CD4-positive, alpha-beta memory T cell (primary cell): ENCODE data around the gene ZMIZ1. TPM values are rescaled to one million over a fixed set of nuclear protein-coding genes. Genes with fewer than 3 reads are reported as not detected.
A peak's percentile ranks its signal among the peaks of the same experiment; 100 is the strongest.
"Not testable (repeated sequence)": the region's sequence is repeated elsewhere in the genome, so short reads cannot be mapped to it uniquely, and the experiment has no call there.

Source experiments
- CTCF ChIA-PET: fragments of 350-600 bp; sonication (Branson Sonifier 250); formaldehyde crosslinking; loops from one replicate; lab custom pipeline; 2021; ENCODE audit warnings: inconsistent platforms; ENCODE audit not compliant: partially characterized antibody; lab: Charles Lee
- POLR2A ChIA-PET: fragments of 350-600 bp; sonication (Branson Sonifier 250); formaldehyde crosslinking; loops from one replicate; lab custom pipeline; 2021; ENCODE audit not compliant: partially characterized antibody; lab: Charles Lee
- DNase-seq, 5 donors: peaks; one replicate each; pipeline versions ENCODE4 v3.0.0 to v3.0.0-alpha.2; 2020 to 2022; ENCODE audit warnings: mixed read lengths in 1 of 5
- H3K27ac ChIP-seq: one replicate; pipeline ENCODE4 v1.7.0; 2013; ENCODE audit warnings: low read depth, low read length
- H3K27me3 ChIP-seq: 2 replicates; pipeline ENCODE4 v1.7.0; 2013; ENCODE audit warnings: mild to moderate bottlenecking, low read length, moderate library complexity; ENCODE audit not compliant: insufficient read depth
- H3K36me3 ChIP-seq: 2 replicates; pipeline ENCODE4 v1.7.0; 2013; ENCODE audit warnings: mild to moderate bottlenecking, low read length, moderate library complexity; ENCODE audit not compliant: insufficient read depth
- H3K4me1 ChIP-seq: 2 replicates; pipeline ENCODE4 v1.7.0; 2013; ENCODE audit warnings: mild to moderate bottlenecking, low read length, moderate library complexity; ENCODE audit not compliant: insufficient read depth
- H3K4me3 ChIP-seq, 2 donors: one replicate each; pipeline ENCODE4 v1.7.0; 2013; ENCODE audit warnings: low read length in 2 of 2, mild to moderate bottlenecking in 1 of 2
- H3K9me3 ChIP-seq, 2 donors: one replicate each; pipeline ENCODE4 v1.7.0; 2013; ENCODE audit warnings: low read length in 2 of 2, control low read depth in 1 of 2; ENCODE audit not compliant: control insufficient read depth in 1 of 2
- H3K27ac Mint-ChIP-seq, 7 donors: one replicate each; pipeline ENCODE4 v1.8.0; 2020 to 2021; ENCODE audit warnings: mixed read lengths in 7 of 7, mild to moderate bottlenecking in 6 of 7, inconsistent platforms in 3 of 7, moderate library complexity in 3 of 7
- H3K27me3 Mint-ChIP-seq, 2 donors: one replicate each; pipeline ENCODE4 v1.8.0; 2020 to 2021; ENCODE audit warnings: mixed read lengths in 2 of 2
- H3K36me3 Mint-ChIP-seq, 2 donors: one replicate each; pipeline ENCODE4 v1.8.0; 2020 to 2021; ENCODE audit warnings: mixed read lengths in 2 of 2, inconsistent platforms in 1 of 2, mild to moderate bottlenecking in 1 of 2
- H3K4me1 Mint-ChIP-seq, 4 donors: one replicate each; pipeline ENCODE4 v1.8.0; 2020 to 2021; ENCODE audit warnings: mixed read lengths in 4 of 4, mild to moderate bottlenecking in 1 of 4
- H3K4me3 Mint-ChIP-seq, 8 donors: one replicate each; pipeline ENCODE4 v1.8.0; 2020 to 2021; ENCODE audit warnings: mixed read lengths in 8 of 8, mild to moderate bottlenecking in 7 of 8, moderate library complexity in 6 of 8, inconsistent platforms in 3 of 8
- H3K9me3 Mint-ChIP-seq, 8 donors: one replicate each; pipeline ENCODE4 v1.8.0; 2020 to 2021; ENCODE audit warnings: mixed read lengths in 8 of 8, mild to moderate bottlenecking in 5 of 8, inconsistent platforms in 3 of 8, moderate library complexity in 1 of 8
- intact Hi-C: fragments of 100-400 bp; cut with micrococcal nuclease; formaldehyde crosslinking; loops from one replicate; pipeline ENCODE4 v1.15.1; 2023
- polyA plus RNA-seq, 2 donors: library from polyadenylated mRNA; unstranded; fragments of 300-500 nt; fragmentation: Illumina TruSeq; gene quantifications; one replicate each; pipeline ENCODE4 v1.2.3, GENCODE V29; 2021
- total RNA-seq, 2 experiments: library from RNA; stranded (reverse); gene quantifications; one replicate each; pipeline ENCODE4 v1.2.3, GENCODE V29; 2021

The ZMIZ1 gene
- total and polyA plus RNA-seq, 4 experiments from 2014 or later: 0.58 to 25.4 (median 14.0) TPM

GRCh38 chr10:79332610-79333315, 264.0 kb downstream of the ZMIZ1 start:
- not testable (repeated sequence) for H3K36me3 ChIP-seq, H3K27me3 Mint-ChIP-seq, H3K4me3 Mint-ChIP-seq, H3K36me3 Mint-ChIP-seq, H3K27ac ChIP-seq, H3K27me3 ChIP-seq, DNase-seq, H3K4me3 ChIP-seq, H3K9me3 ChIP-seq, H3K9me3 Mint-ChIP-seq
- ChIA-PET CTCF (interaction anchor here (1.0 to 3.4 kb wide), 3 partner anchors 10 to 14 kb away, joined by 3 to 17 read pairs (median 3); partner anchors contain the start of gene PPIF), POLR2A (interaction anchor here (1.8 to 3.5 kb wide), 3 partner anchors 10 to 47 kb away, joined by 6 to 27 read pairs (median 8); no protein-coding TSS in a partner anchor)
- peak overlapping the region in 3 of 7 donors; percentile 32 to 56 (median 48) for H3K27ac Mint-ChIP-seq
- H3K4me1 Mint-ChIP-seq: peaks cover 18 to 31% (median 22%) of the 10 kb centered on the region in 4 donors
- intact Hi-C loops: loop anchor here (1.0 kb wide), 1 partner anchor 46 kb away; no protein-coding TSS in a partner anchor
- peaks cover 15% of the 10 kb centered on the region for H3K4me1 ChIP-seq

DNA sequence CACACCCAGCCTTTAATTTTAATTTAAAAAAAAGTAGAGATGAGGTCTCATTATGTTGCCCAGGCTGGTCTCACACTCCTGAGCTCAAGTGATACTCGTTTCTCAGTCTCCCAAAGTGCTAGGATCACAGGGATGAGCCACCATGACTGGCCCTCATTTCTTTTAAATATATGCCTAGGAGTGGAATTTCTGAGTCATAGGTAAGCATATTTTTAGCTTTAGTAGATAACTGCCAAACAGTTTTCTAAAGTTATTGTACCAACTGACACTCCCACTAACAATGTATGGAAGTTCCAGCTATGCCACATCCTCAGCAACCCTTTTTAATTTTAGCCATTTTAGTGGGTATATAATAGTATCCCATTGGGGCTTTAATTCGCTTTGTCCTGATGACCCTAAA, 264.7 kb downstream of the ZMIZ1 start:
- peak overlapping the region in 4 of 7 donors; percentile 10 to 76 (median 68) for H3K27ac Mint-ChIP-seq
- no peaks in the 10 kb centered on the region for H3K36me3 Mint-ChIP-seq
- intact Hi-C loops: no loop called here

DNA sequence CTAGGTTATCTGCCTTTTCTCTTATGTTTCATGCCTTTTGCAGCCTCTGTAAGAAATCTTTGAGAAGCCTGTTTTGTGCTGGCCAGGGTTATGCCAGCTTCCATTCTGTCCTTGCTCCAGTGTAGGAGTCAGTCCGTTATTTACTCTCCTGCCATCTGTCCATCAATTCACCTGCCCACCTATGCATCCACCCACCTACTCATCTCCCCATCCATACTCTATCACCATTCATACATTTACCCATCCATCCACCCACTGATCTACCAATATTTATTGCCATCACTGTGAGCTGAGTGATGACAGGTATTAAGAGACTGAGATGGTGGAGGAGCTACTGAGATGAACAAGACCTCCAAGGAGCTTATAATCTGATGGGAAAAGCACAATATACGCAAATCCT, 265.8 kb downstream of the ZMIZ1 start:
- Mint-ChIP-seq H3K4me1 (peaks cover 16 to 27% (median 22%) of the 10 kb centered on the region in 4 donors), H3K9me3 (peaks cover 0 to 4% (median 0%) of the 10 kb centered on the region in 8 donors), H3K27ac (peak overlapping the region in 5 of 7 donors; percentile 1 to 83 (median 36)), H3K4me3 (no peak overlapping the region), H3K36me3 (no peaks in the 10 kb centered on the region), H3K27me3 (no peaks in the 10 kb centered on the region)
- Histone ChIP-seq H3K4me1 (peaks cover 15% of the 10 kb centered on the region), H3K9me3 (no peaks in the 10 kb centered on the region), H3K4me3 (no peak overlapping the region), H3K27ac (no peak overlapping the region), H3K36me3 (no peaks in the 10 kb centered on the region), H3K27me3 (no peaks in the 10 kb centered on the region)
- no peak for DNase-seq
- intact Hi-C loops: no loop called here
- ChIA-PET CTCF (interaction anchor here (0.9 to 2.4 kb wide), 3 partner anchors 10 to 13 kb away, joined by 3 to 14 read pairs (median 8); partner anchors contain the start of gene PPIF), POLR2A (interaction anchor here (0.9 to 2.2 kb wide), 6 partner anchors 10 to 92 kb away, joined by 3 to 9 read pairs (median 5); no protein-coding TSS in a partner anchor)

More for the DNA sequence above, 264.7 kb downstream of the ZMIZ1 start:
- ChIA-PET POLR2A (interaction anchor here (1.8 to 3.5 kb wide), 5 partner anchors 11 to 91 kb away, joined by 4 to 27 read pairs (median 8); no protein-coding TSS in a partner anchor), CTCF (interaction anchor here (1.0 to 2.4 kb wide), 3 partner anchors 9 to 15 kb away, joined by 3 to 14 read pairs (median 3); partner anchors contain the start of gene PPIF)
- Mint-ChIP-seq H3K9me3 (peaks cover 0 to 4% (median 0%) of the 10 kb centered on the region in 8 donors), H3K4me1 (peaks cover 18 to 31% (median 22%) of the 10 kb centered on the region in 4 donors), H3K27me3 (no peaks in the 10 kb centered on the region), H3K4me3 (no peak overlapping the region)
- Histone ChIP-seq H3K27ac (no peak overlapping the region), H3K27me3 (no peaks in the 10 kb centered on the region), H3K4me3 (no peak overlapping the region), H3K9me3 (no peaks in the 10 kb centered on the region), H3K36me3 (no peaks in the 10 kb centered on the region), H3K4me1 (peaks cover 15% of the 10 kb centered on the region)
- DNase-seq: no peak

GRCh38 chr10:79335094-79335469, 266.3 kb downstream of the ZMIZ1 start:
- POLR2A ChIA-PET: interaction anchor here (1.1 to 2.2 kb wide), 3 partner anchors 10 to 93 kb away, joined by 3 to 9 read pairs (median 4); no protein-coding TSS in a partner anchor
- no peak for DNase-seq
- Histone ChIP-seq H3K27me3 (no peaks in the 10 kb centered on the region), H3K9me3 (no peaks in the 10 kb centered on the region), H3K27ac (no peak overlapping the region), H3K4me3 (no peak overlapping the region), H3K4me1 (peaks cover 15% of the 10 kb centered on the region), H3K36me3 (no peaks in the 10 kb centered on the region)
- Mint-ChIP-seq H3K4me3 (no peak overlapping the region), H3K36me3 (no peaks in the 10 kb centered on the region), H3K27me3 (no peaks in the 10 kb centered on the region), H3K4me1 (peaks cover 14 to 25% (median 22%) of the 10 kb centered on the region in 4 donors), H3K27ac (peak overlapping the region in 5 of 7 donors; percentile 49 to 74 (median 53)), H3K9me3 (peaks cover 0 to 4% (median 0%) of the 10 kb centered on the region in 8 donors)
- CTCF ChIA-PET: interaction anchor here (0.9 to 2.4 kb wide), 3 partner anchors 10 to 12 kb away, joined by 3 to 14 read pairs (median 8); partner anchors contain the start of gene PPIF
- intact Hi-C loops: no loop called here

GRCh38 chr10:79335470-79336235, 266.9 kb downstream of the ZMIZ1 start:
- H3K4me1 Mint-ChIP-seq: peaks cover 14 to 25% (median 21%) of the 10 kb centered on the region in 4 donors
- H3K27me3 Mint-ChIP-seq: no peaks in the 10 kb centered on the region
- ChIA-PET CTCF (interaction anchor here (1.7 to 2.4 kb wide), 2 partner anchors 11 to 12 kb away, joined by 8 to 14 read pairs; partner anchors contain the start of gene PPIF), POLR2A (interaction anchor here (1.1 to 2.2 kb wide), 3 partner anchors 9 to 93 kb away, joined by 3 to 9 read pairs (median 4); no protein-coding TSS in a partner anchor)
- H3K4me3 Mint-ChIP-seq: no peak overlapping the region
- no peaks in the 10 kb centered on the region for H3K36me3 Mint-ChIP-seq
- H3K9me3 Mint-ChIP-seq: peaks cover 0 to 4% (median 0%) of the 10 kb centered on the region in 8 donors
- Histone ChIP-seq H3K4me3 (no peak overlapping the region), H3K27ac (no peak overlapping the region), H3K27me3 (no peaks in the 10 kb centered on the region), H3K36me3 (no peaks in the 10 kb centered on the region), H3K9me3 (no peaks in the 10 kb centered on the region), H3K4me1 (peaks cover 15% of the 10 kb centered on the region)
- intact Hi-C loops: no loop called here
- DNase-seq: no peak
- peak overlapping the region in 4 of 7 donors; percentile 49 to 85 (median 62) for H3K27ac Mint-ChIP-seq

GRCh38 chr10:79336276-79336675, 267.5 kb downstream of the ZMIZ1 start:
- Mint-ChIP-seq H3K4me1 (peaks cover 14 to 18% (median 17%) of the 10 kb centered on the region in 4 donors), H3K27ac (peak overlapping the region in 1 of 7 donors; percentile 85), H3K36me3 (no peaks in the 10 kb centered on the region), H3K4me3 (no peak overlapping the region), H3K27me3 (no peaks in the 10 kb centered on the region), H3K9me3 (peaks cover 0 to 4% (median 0%) of the 10 kb centered on the region in 8 donors)
- intact Hi-C loops: no loop called here
- Histone ChIP-seq H3K27me3 (no peaks in the 10 kb centered on the region), H3K9me3 (no peaks in the 10 kb centered on the region), H3K27ac (no peak overlapping the region), H3K36me3 (no peaks in the 10 kb centered on the region), H3K4me1 (peaks cover 10% of the 10 kb centered on the region), H3K4me3 (no peak overlapping the region)
- no peak for DNase-seq
- ChIA-PET POLR2A (no interaction called here), CTCF (interaction anchor here (0.8 to 1.5 kb wide), 2 partner anchors 10 to 11 kb away, joined by 3 to 7 read pairs; partner anchors contain the start of gene PPIF)
